Hepatocyte (in vitro differentiated cells): Measurements from ENCODE around the gene GEMIN4. TPM values are rescaled to one million over a fixed set of nuclear protein-coding genes. Genes with fewer than 3 reads are reported as not detected.

ENCODE experiments used
- DNase-seq: peaks from one replicate; pipeline ENCODE4 v3.0.0-alpha.2; 2016; ENCODE audit warnings: low spot score
- H2AFZ ChIP-seq: fragments of 200-600 bp; sonication (generic); 2 replicates; pipeline ENCODE4 v1.6.0; 2016; ENCODE audit warnings: antibody characterized with exemption, mild to moderate bottlenecking
- H3K27ac ChIP-seq: fragments of 200-600 bp; sonication (generic); 2 replicates; pipeline ENCODE4 v1.5.1; 2016; ENCODE audit warnings: mild to moderate bottlenecking
- H3K27me3 ChIP-seq: fragments of 200-600 bp; sonication (generic); 2 replicates; pipeline ENCODE4 v1.6.1; 2016
- H3K36me3 ChIP-seq: fragments of 200-600 bp; sonication (generic); replicated peaks from 2 replicates; pipeline ENCODE4 v1.5.1; 2016; ENCODE audit warnings: low read depth; ENCODE audit not compliant: insufficient read depth
- H3K4me1 ChIP-seq: fragments of 200-600 bp; sonication (generic); 2 replicates; pipeline ENCODE4 v1.5.1; 2016; ENCODE audit warnings: mild to moderate bottlenecking, moderate library complexity; ENCODE audit not compliant: insufficient read depth
- H3K4me2 ChIP-seq: fragments of 200-600 bp; sonication (generic); 2 replicates; pipeline ENCODE4 v1.6.0; 2016
- H3K4me3 ChIP-seq: fragments of 200-600 bp; sonication (generic); 2 replicates; pipeline ENCODE4 v1.5.1; 2016; ENCODE audit warnings: mild to moderate bottlenecking
- H3K79me2 ChIP-seq: fragments of 200-600 bp; sonication (generic); 2 replicates; pipeline ENCODE4 v1.6.0; 2017; ENCODE audit warnings: mild to moderate bottlenecking
- H3K9me2 ChIP-seq: fragments of 200-600 bp; sonication (generic); replicated peaks from 2 replicates; pipeline ENCODE4 v1.6.0; 2017; ENCODE audit warnings: mild to moderate bottlenecking; ENCODE audit not compliant: insufficient read depth
- H3K9me3 ChIP-seq: fragments of 200-600 bp; sonication (generic); 2 replicates; pipeline ENCODE4 v1.5.1; 2016; ENCODE audit warnings: low read depth, mild to moderate bottlenecking
- H4K20me1 ChIP-seq: fragments of 200-600 bp; sonication (generic); 2 replicates; pipeline ENCODE4 v1.6.0; 2016; ENCODE audit warnings: mild to moderate bottlenecking; ENCODE audit not compliant: insufficient read depth, poor library complexity, severe bottlenecking
- EZH2 ChIP-seq: fragments of 200-600 bp; sonication (generic); IDR thresholded peaks from 2 replicates; pipeline ENCODE4 v1.6.1; 2016; ENCODE audit warnings: antibody characterized with exemption, mild to moderate bottlenecking, borderline replicate concordance
- EZH2phosphoT487 ChIP-seq: fragments of 200-600 bp; sonication (generic); IDR thresholded peaks from one replicate; pipeline ENCODE4 v1.6.1; 2018; ENCODE audit warnings: antibody characterized with exemption, mild to moderate bottlenecking, low read depth, moderate library complexity; ENCODE audit not compliant: unreplicated experiment, severe bottlenecking
- WGBS: methylation state at CpG from one replicate; pipeline ENCODE4 v1.1.6; 2016; ENCODE audit warnings: low lambda C conversion rate; ENCODE audit errors: missing lambda C conversion rate; 5-methylcytosine and 5-hydroxymethylcytosine counted together
- polyA plus RNA-seq: library from polyadenylated mRNA; unstranded; fragments of >200 nt; fragmentation: Nextera tagmentation; extraction: Ambion mirVana; gene quantifications from 2 replicates; pipeline ENCODE4 v1.2.1, GENCODE V29; 2016
- total RNA-seq: library from RNA; depleted of rRNA; stranded (reverse); fragments of >200 nt; gene quantifications from 2 replicates; pipeline ENCODE4 v1.2.3, GENCODE V29; 2014
- TF ChIP-seq, protein P1 (sequence below): fragments of 200-600 bp; sonication (generic); IDR thresholded peaks from 2 replicates; pipeline ENCODE4 v1.5.1; 2016; ENCODE audit warnings: antibody characterized with exemption, mild to moderate bottlenecking; ENCODE audit not compliant: poor library complexity

The GEMIN4 gene
- total RNA-seq, result 11.6 and 12.0 TPM in 2 replicates
- 9.7 and 12.8 TPM in 2 replicates for polyA plus RNA-seq

GRCh38 chr17:752002-752619 lies at the start of gene GEMIN4:
Gene GEMIN4, minus strand, starts transcription at chr17:752264. Its CDS starts 122 bp downstream, at chr17:752142.
- TF ChIP-seq EZH2phosphoT487, result no peak
- TF ChIP-seq, protein P1, sequence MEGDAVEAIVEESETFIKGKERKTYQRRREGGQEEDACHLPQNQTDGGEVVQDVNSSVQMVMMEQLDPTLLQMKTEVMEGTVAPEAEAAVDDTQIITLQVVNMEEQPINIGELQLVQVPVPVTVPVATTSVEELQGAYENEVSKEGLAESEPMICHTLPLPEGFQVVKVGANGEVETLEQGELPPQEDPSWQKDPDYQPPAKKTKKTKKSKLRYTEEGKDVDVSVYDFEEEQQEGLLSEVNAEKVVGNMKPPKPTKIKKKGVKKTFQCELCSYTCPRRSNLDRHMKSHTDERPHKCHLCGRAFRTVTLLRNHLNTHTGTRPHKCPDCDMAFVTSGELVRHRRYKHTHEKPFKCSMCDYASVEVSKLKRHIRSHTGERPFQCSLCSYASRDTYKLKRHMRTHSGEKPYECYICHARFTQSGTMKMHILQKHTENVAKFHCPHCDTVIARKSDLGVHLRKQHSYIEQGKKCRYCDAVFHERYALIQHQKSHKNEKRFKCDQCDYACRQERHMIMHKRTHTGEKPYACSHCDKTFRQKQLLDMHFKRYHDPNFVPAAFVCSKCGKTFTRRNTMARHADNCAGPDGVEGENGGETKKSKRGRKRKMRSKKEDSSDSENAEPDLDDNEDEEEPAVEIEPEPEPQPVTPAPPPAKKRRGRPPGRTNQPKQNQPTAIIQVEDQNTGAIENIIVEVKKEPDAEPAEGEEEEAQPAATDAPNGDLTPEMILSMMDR, result peak; percentile 99
- no peak for TF ChIP-seq EZH2
- Histone ChIP-seq H3K9me3 (no peaks in the 10 kb centered on the region), H3K4me2 (peak within 1 kb of the TSS; percentile 97), H3K27me3 (no peaks in the 10 kb centered on the region), H3K9me2 (no peaks in the 10 kb centered on the region), H3K4me1 (peaks cover 14% of the 10 kb centered on the region), H4K20me1 (no peaks in the 10 kb centered on the region), H3K27ac (peak within 1 kb of the TSS; percentile 86), H3K79me2 (peaks cover 36% of the 10 kb centered on the region), H3K4me3 (peak within 1 kb of the TSS; percentile 91), H3K36me3 (no peaks in the 10 kb centered on the region), H2AFZ (peak within 1 kb of the TSS; percentile 98)
- DNase-seq, result peak; percentile 95
- WGBS, result 1% methylated on average over 26 of the region's 87 CpGs

- H3K4me1 ChIP-seq, result no peaks in the 10 kb centered on the region
- WGBS, result 61% methylated on average over 6 of the region's 6 CpGs
- no peaks in the 10 kb centered on the region for H3K9me3 ChIP-seq
- H3K9me2 ChIP-seq, result no peaks in the 10 kb centered on the region
- H3K79me2 ChIP-seq, result no peaks in the 10 kb centered on the region
- no peak overlapping the region for H2AFZ ChIP-seq
- H3K27me3 ChIP-seq, result no peaks in the 10 kb centered on the region
- TF ChIP-seq EZH2phosphoT487, result no peak
- TF ChIP-seq, protein P1, result no peak
- H3K4me2 ChIP-seq, result no peak overlapping the region
- H3K36me3 ChIP-seq, result no peaks in the 10 kb centered on the region
- H3K4me3 ChIP-seq, result no peak overlapping the region
- no peaks in the 10 kb centered on the region for H4K20me1 ChIP-seq
- H3K27ac ChIP-seq, result no peak overlapping the region
- DNase-seq, result no peak
Measured at GRCh38 chr17:801660-802059, 49.6 kb upstream of the GEMIN4 start.

DNA sequence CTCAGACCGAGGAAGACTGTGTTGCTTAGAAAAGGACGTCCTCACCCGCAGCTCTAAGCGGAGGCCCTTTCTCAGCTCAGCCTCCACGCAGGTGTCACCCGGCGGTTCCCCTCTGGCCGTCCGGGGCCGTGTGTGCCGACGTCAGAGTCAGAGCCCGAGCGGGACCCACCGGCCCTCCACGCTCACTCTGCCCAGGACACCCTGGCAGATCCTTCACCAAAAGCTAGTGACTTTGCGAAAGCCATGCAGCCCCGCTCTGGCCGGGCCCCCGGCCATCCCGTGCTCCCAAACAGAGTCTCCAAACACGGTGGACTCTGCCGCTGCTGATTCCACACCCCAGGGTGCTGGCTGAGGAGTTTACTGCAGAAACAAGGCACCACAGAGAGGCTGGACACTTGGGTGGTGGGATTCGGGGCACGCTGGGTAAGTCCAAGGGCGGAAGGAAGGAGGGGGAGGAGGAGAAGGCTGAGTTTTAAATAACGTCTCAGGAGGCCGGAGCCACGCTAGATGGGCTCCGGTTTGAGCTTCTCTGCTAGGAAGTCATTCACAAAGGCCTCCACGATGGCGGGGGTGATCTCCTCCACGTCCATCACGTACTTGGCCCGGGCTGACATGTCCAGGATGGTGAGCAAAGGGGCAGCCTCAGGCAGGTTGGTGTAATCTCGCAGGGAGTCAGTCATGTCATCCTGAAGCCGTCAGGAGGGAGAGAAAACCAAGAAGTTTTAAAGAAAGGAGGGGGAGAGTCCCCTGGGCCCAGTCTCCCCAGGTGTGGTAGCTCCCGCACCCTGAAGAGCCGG lies 48.6 kb upstream of the GEMIN4 start:
- Histone ChIP-seq H2AFZ (no peak overlapping the region), H3K9me3 (no peaks in the 10 kb centered on the region), H3K79me2 (no peaks in the 10 kb centered on the region), H4K20me1 (no peaks in the 10 kb centered on the region), H3K4me3 (no peak overlapping the region), H3K27ac (no peak overlapping the region), H3K4me2 (no peak overlapping the region), H3K36me3 (no peaks in the 10 kb centered on the region), H3K27me3 (no peaks in the 10 kb centered on the region), H3K9me2 (no peaks in the 10 kb centered on the region), H3K4me1 (no peaks in the 10 kb centered on the region)
- 93% methylated on average over 39 of the region's 39 CpGs for WGBS
- TF ChIP-seq EZH2, result no peak
- TF ChIP-seq EZH2phosphoT487, result no peak
- TF ChIP-seq, protein P1, result no peak
- no peak for DNase-seq
